Ascending aorta (tissue), 2 donors: ENCODE results near the gene ZNRF3. TPM values are rescaled to one million over a fixed set of nuclear protein-coding genes. Genes with fewer than 3 reads are reported as not detected.

ENCODE experiments used
- DNase-seq, 2 donors: peaks; one replicate each; pipeline ENCODE4 v3.0.0-alpha.2; 2019; ENCODE audit warnings: low spot score in 2 of 2
- H3K27ac ChIP-seq, 2 donors: fragments of 200-600 bp; sonication (generic); one replicate each; pipeline ENCODE4 v1.5.1; 2016 to 2017; ENCODE audit warnings: mild to moderate bottlenecking in 1 of 2
- H3K27me3 ChIP-seq: fragments of 200-600 bp; sonication (generic); one replicate; pipeline ENCODE4 v1.5.1; 2017
- H3K36me3 ChIP-seq, 2 donors: fragments of 200-600 bp; sonication (generic); one replicate each; pipeline ENCODE4 v1.5.1; 2016
- H3K4me1 ChIP-seq, 2 donors: fragments of 200-600 bp; sonication (generic); one replicate each; pipeline ENCODE4 v1.5.1; 2016 to 2017; ENCODE audit warnings: mild to moderate bottlenecking in 1 of 2
- H3K4me3 ChIP-seq, 2 donors: fragments of 200-600 bp; sonication (generic); one replicate each; pipeline ENCODE4 v1.5.1; 2016 to 2017; ENCODE audit warnings: mild to moderate bottlenecking in 1 of 2
- H3K9me3 ChIP-seq, 2 donors: fragments of 200-600 bp; sonication (generic); one replicate each; pipeline ENCODE4 v1.5.1; 2016
- intact Hi-C: fragments of 100-400 bp; cut with DNase I; formaldehyde crosslinking; loops from one replicate; pipeline ENCODE4 v1.15.1; 2023
- total RNA-seq: library from RNA; depleted of rRNA; stranded (reverse); fragments of >200 nt; gene quantifications from one replicate; pipeline ENCODE4 v1.1.0, GENCODE V29; 2016
- TF ChIP-seq, protein P1 (sequence below), 3 experiments: fragments of 200-600 bp in 2 of 3; fragments of 450-650 bp in 1 of 3; sonication (generic) in 2 of 3; IDR thresholded peaks; one replicate each; pipeline ENCODE4 v1.5.1; 2016 to 2019; ENCODE audit warnings: antibody characterized with exemption in 3 of 3, mild to moderate bottlenecking in 1 of 3, moderate library complexity in 1 of 3

The ZNRF3 gene
- total RNA-seq, 1 donor from 2014 or later, result 49.1 TPM

DNA sequence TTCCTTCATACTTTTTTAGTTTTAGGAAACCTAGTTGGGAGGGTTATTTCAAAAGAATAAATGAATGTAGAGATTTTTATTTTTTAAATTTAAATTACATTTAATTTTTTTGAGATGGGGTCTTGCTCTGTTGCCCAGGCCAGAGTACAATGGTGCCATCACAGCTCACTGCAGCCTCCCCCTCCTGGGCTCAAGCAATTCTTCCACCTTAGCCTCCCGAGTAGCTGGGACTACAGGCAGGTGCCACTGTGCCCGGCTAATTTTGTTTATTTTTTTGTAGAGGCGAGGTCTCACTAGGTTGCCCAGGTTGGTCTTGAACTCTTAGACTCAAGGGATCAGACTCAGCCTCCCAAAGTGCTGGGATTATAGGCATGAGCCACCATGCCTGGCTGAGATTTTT lies 32.6 kb downstream of the ZNRF3 start:
- intact Hi-C loops, result loop anchor here (2.0 kb wide), 1 partner anchor 115 kb away; no protein-coding TSS in a partner anchor
- DNase-seq, result no peak
- no peak overlapping the region for H3K4me3 ChIP-seq
- no peaks in the 10 kb centered on the region for H3K36me3 ChIP-seq
- peaks cover 13 to 71% of the 10 kb centered on the region in 2 donors for H3K4me1 ChIP-seq
- H3K27me3 ChIP-seq, result no peaks in the 10 kb centered on the region
- TF ChIP-seq, protein P1, sequence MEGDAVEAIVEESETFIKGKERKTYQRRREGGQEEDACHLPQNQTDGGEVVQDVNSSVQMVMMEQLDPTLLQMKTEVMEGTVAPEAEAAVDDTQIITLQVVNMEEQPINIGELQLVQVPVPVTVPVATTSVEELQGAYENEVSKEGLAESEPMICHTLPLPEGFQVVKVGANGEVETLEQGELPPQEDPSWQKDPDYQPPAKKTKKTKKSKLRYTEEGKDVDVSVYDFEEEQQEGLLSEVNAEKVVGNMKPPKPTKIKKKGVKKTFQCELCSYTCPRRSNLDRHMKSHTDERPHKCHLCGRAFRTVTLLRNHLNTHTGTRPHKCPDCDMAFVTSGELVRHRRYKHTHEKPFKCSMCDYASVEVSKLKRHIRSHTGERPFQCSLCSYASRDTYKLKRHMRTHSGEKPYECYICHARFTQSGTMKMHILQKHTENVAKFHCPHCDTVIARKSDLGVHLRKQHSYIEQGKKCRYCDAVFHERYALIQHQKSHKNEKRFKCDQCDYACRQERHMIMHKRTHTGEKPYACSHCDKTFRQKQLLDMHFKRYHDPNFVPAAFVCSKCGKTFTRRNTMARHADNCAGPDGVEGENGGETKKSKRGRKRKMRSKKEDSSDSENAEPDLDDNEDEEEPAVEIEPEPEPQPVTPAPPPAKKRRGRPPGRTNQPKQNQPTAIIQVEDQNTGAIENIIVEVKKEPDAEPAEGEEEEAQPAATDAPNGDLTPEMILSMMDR (IDR thresholded peaks at IDR 0.05), result no peak
- peak overlapping the region; percentile 75 to 83 for H3K27ac ChIP-seq
- H3K9me3 ChIP-seq, result no peaks in the 10 kb centered on the region

DNA sequence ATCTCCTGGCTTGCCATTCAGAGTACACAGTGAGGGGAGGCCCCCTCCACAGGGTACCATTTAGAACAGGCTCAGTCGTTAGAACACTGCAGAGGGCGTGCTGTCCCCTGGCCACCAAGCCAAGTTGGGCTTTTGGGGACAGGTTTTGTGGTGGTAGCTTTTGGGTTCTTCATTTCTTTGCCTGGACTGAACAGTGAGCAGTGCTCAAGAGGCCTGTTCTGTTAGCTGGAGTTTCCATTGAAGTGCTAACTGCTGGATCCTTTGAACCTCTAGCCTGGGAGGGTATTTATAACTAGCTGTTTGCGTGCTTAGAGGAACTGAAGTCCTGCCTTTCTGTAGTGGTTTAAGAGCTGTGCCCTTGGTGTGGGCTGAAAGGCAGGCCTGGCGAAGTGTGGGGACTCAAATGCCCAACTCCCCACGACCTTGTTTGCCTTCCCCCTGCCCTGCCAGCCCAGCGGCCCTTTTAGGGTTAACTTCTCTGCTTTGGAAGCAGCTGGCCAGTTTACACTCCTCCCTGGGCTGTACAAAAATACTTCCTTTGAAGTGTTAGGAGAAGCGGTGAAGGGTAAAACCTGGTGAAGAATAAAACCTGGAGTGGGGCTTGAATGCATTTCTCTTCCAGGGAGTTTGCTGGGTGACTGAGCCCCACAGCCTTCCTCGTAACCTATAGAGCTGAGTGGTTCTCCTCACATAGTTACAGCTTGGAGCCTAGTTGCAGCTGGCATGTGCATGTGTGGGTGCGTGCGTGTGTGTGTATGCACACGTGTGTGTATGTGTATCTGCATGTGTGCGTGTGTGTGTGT lies 34.6 kb downstream of the ZNRF3 start:
- H3K9me3 ChIP-seq, result no peaks in the 10 kb centered on the region
- intact Hi-C loops, result no loop called here
- peak overlapping the region; percentile 75 to 83 for H3K27ac ChIP-seq
- peaks cover 10 to 60% of the 10 kb centered on the region in 2 donors for H3K4me1 ChIP-seq
- peak overlapping the region in 1 of 2 donors; percentile 16 for H3K4me3 ChIP-seq
- H3K36me3 ChIP-seq, result no peaks in the 10 kb centered on the region
- DNase-seq, result no peak
- TF ChIP-seq, protein P1 (IDR thresholded peaks at IDR 0.05), result no peak
- no peaks in the 10 kb centered on the region for H3K27me3 ChIP-seq

DNA sequence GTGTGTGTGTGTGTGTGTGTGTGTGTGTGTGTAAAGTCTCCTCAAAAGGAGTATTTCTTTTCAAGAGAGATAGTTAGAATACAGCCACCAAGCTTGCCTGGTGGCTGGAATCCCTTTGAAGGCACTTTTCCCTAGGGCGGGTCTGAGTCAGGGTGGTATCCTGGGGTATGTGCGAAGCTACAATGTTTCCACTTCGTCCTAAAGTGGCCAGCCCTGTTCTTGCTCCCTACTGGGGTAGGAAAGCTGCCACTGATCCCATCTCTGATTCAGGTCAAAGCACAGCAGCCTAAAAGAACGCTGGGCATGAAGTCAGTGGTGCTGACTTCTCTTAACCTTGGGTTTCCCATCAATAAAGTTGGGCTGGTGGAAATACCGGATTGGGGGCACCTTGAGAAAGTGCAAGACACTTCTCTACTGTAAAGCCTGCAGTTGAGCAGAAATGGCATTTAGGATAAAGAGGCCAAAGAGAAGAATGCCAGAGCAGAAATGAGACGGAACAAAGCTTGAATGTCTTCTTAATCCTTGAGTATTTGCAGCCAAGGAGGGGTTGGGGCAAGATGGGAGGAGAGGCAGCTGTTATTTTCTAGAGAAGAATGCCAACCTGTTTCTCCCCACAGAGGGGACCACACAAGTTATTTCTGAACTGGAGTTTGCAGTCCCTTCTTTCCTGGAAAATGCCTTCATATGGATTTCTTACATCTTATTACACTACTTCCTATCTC lies 35.3 kb downstream of the ZNRF3 start:
- intact Hi-C loops, result no loop called here
- no peaks in the 10 kb centered on the region for H3K36me3 ChIP-seq
- H3K27ac ChIP-seq, result peak overlapping the region; percentile 75 to 83
- DNase-seq, result no peak
- peak overlapping the region in 1 of 2 donors; percentile 16 for H3K4me3 ChIP-seq
- H3K27me3 ChIP-seq, result no peaks in the 10 kb centered on the region
- TF ChIP-seq, protein P1 (IDR thresholded peaks at IDR 0.05), result no peak
- H3K9me3 ChIP-seq, result no peaks in the 10 kb centered on the region
- H3K4me1 ChIP-seq, result peaks cover 10 to 60% of the 10 kb centered on the region in 2 donors

DNA sequence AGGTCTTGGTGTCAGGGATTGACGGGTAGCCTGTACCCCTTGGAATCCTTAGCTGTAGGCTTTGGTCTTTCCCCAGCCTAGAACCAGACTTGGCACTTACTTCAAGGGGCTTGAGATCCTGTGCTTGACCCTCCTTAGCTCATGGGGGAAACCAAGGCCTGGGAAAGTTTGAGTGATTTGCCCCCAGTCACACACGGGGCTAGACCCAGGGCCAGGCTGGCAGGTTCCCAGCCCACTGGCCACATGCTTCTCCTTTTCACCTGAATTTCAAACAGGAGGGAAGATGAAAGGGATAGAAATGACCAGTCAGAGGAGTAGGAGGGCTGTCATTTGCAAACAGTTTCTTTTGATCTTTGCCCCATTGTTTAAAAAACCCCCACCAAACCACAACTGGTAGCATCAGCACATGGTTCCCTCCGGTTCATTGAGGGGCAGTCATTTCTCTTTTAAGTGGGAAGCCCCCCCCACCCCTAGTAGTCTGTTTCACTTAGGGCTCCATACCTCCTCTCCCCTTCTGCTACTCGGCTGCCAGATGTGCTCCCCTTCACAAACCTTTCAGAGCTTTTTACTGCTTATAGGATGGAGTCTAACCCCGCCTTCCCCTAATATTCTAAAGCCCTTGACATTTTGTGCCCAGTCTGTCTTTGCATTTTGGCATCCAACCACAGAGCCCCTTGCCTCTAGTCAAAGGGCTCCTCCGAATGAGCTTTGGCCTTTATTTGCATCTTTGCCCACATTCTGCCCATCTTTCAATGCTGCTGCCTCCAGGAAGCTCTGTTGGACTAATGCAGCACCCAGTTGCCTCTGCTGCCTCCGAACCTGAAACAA lies 37.6 kb downstream of the ZNRF3 start:
- intact Hi-C loops, result no loop called here
- no peak overlapping the region for H3K4me3 ChIP-seq
- no peaks in the 10 kb centered on the region for H3K9me3 ChIP-seq
- TF ChIP-seq, protein P1 (IDR thresholded peaks at IDR 0.05), result no peak
- DNase-seq, result no peak
- no peaks in the 10 kb centered on the region for H3K36me3 ChIP-seq
- peaks cover 12 to 52% of the 10 kb centered on the region in 2 donors for H3K4me1 ChIP-seq
- H3K27me3 ChIP-seq, result no peaks in the 10 kb centered on the region
- peak overlapping the region; percentile 68 to 75 for H3K27ac ChIP-seq

DNA sequence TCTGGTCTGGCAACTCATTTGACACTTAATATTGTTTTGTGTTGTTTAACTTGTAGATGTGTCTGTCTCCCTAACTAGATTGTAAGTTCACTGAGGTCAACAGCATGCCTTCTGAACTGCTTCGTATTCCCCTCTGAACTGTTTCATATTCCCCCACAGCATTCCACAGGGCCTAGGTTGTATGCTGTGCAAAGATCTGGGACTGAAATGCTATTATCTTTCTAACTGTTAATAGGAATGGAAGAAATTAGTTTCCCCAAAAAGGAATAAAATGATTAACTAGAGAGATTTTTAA lies 38.2 kb downstream of the ZNRF3 start:
- Histone ChIP-seq H3K36me3 (no peaks in the 10 kb centered on the region), H3K4me3 (no peak overlapping the region), H3K9me3 (no peaks in the 10 kb centered on the region), H3K4me1 (peaks cover 6 to 48% of the 10 kb centered on the region in 2 donors), H3K27ac (peak overlapping the region; percentile 68 to 75), H3K27me3 (no peaks in the 10 kb centered on the region)
- intact Hi-C loops, result no loop called here
- no peak for DNase-seq
- TF ChIP-seq, protein P1 (IDR thresholded peaks at IDR 0.05), result no peak
